Measurements from ENCODE around the gene HDX.
A peak's percentile ranks its signal among the peaks of the same experiment; 100 is the strongest.
"Not testable (repeated sequence)": the region's sequence is repeated elsewhere in the genome, so short reads cannot be mapped to it uniquely, and the experiment has no call there.

The HDX gene

GRCh38 chrX:84501798-84502628 is at the start of gene HDX:
TSS of gene HDX (minus strand) at chrX:84502453. CDS start at chrX:84475397, 27,056 bp downstream.
- DNase-seq: peak; percentile 65

GRCh38 chrX:84541315-84541714 is 39.1 kb upstream of the HDX start:
- not testable (repeated sequence) for DNase-seq

GRCh38 chrX:84537627-84538026 is 35.4 kb upstream of the HDX start:
- DNase-seq: not testable (repeated sequence)

GRCh38 chrX:84488426-84488825 is 13.8 kb downstream of the HDX start:
- no peak for DNase-seq

- DNase-seq: no peak
These were observed 14.6 kb downstream of the HDX start for GRCh38 chrX:84487365-84488353.

- DNase-seq: no peak
These were observed 23.2 kb downstream of the HDX start for GRCh38 chrX:84479086-84479485.

GRCh38 chrX:84477114-84477513 is 25.1 kb downstream of the HDX start:
- DNase-seq: no peak

GRCh38 chrX:84475596-84475995 is 26.7 kb downstream of the HDX start:
- no peak for DNase-seq

- no peak for DNase-seq
These were observed 27.2 kb downstream of the HDX start for GRCh38 chrX:84475101-84475500.

GRCh38 chrX:84469226-84469625 is 33.0 kb downstream of the HDX start:
- DNase-seq: no peak

- no peak for DNase-seq
These were observed 34.4 kb downstream of the HDX start for GRCh38 chrX:84467898-84468297.

GRCh38 chrX:84453351-84454246 is 48.7 kb downstream of the HDX start:
- no peak for DNase-seq

- DNase-seq: no peak
These were observed 61.1 kb downstream of the HDX start for GRCh38 chrX:84441143-84441542.

- DNase-seq: no peak
These were observed 87.1 kb downstream of the HDX start for GRCh38 chrX:84415140-84415539.

- DNase-seq: no peak
These were observed 138.6 kb downstream of the HDX start for GRCh38 chrX:84363663-84364062.

- no peak for DNase-seq
These were observed 139.2 kb downstream of the HDX start for GRCh38 chrX:84363051-84363450.

- DNase-seq: no peak
These were observed 139.9 kb downstream of the HDX start for GRCh38 chrX:84362184-84362838.

GRCh38 chrX:84358271-84358670 is 144.0 kb downstream of the HDX start:
- DNase-seq: no peak

GRCh38 chrX:84357296-84357695 is 145.0 kb downstream of the HDX start:
- DNase-seq: no peak

GRCh38 chrX:84340968-84341367 is 161.3 kb downstream of the HDX start:
- DNase-seq: no peak

GRCh38 chrX:84339507-84340364 is 162.5 kb downstream of the HDX start:
- no peak for DNase-seq
